Activated CD4-positive, CD25-positive, alpha-beta regulatory T cell treated with anti-CD3 and anti-CD28 coated beads, Interleukin-2, amount 50 U/mL, for 72 hours (primary cell): ENCODE measurements around the gene ALKBH1.
A peak's percentile ranks its signal among the peaks of the same experiment; 100 is the strongest.
"Not testable (repeated sequence)": the region's sequence is repeated elsewhere in the genome, so short reads cannot be mapped to it uniquely, and the experiment has no call there.

Experiments used
- DNase-seq: peaks from one replicate; pipeline ENCODE4 v3.0.0; 2021

ALKBH1 gene

DNA sequence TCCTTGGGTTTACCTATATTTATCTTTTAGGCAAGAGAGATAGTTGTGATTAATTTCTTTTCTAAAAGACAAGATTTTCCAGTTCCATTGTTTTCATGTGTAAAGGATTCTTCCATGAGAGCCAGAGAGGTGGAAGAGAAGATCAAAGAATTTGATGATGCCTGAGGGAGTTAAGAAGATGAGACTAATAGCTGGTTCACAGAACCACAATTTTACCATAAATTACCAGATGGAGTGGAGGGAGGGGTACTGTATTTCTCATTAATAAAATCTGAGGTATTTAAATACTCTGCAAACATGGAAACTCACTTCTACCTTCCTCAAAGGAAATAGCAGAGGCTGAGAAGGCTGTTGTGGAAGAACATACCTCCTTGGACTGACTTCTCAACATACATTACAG is 34.6 kb downstream of the ALKBH1 start:
- DNase-seq: no peak

DNA sequence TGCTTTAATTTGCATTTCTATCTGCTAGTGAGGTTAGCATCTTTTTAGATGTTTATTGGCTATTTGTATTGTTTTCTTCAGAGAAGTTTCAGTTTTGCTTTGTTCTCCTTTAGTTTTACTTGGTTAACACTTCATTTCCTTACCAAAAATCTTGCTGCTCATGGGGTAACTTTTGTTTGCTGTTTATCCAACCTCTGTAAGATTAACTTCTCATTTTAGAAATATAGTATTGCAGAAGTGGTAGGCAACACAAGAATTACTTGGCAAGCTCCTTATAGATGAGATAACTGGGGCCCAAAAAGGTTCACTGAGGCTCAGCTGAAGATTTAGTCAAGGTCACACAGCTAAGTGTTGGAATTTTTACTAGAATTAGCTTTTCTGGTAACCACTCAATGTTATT is 40.5 kb downstream of the ALKBH1 start:
- no peak for DNase-seq

DNA sequence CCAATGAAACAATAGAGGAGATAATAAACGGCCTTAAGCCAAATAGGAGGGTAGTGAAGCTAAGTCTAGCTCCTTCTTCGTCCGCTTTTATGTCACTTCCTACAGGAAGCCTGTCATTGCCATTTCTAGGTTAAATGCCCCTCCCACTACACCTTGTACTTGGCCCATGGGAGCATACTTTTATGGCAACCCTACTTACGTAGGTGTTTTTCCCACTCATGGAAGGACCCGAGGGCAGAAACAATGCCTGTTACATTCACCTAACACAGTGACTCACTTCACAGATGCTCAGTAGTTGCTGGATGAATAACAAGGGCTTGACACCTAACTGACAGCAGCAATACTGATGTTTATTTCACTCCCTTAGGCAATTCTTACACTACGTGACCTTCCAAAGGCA is 44.5 kb downstream of the ALKBH1 start:
- no peak for DNase-seq

DNA sequence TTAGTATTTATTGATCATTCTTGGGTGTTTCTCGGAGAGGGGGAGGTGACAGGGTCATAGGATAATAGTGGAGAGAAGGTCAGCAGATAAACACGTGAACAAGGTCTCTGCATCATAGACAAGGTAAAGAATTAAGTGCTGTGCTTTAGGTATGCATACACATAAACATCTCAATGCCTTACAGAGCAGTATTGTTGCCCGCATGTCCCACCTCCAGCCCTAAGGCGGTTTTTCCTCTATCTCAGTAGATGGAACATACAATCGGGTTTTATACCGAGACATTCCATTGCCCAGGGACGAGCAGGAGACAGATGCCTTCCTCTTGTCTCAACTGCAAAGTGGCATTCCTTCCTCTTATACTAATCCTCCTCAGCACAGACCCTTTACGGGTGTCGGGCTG is 46.3 kb downstream of the ALKBH1 start:
- DNase-seq: not testable (repeated sequence)

GRCh38 chr14:77660754-77661153 is 47.1 kb downstream of the ALKBH1 start:
- no peak for DNase-seq

- DNase-seq: no peak
Measured at GRCh38 chr14:77659831-77660230, 48.0 kb downstream of the ALKBH1 start.

- DNase-seq: no peak
Measured at GRCh38 chr14:77657280-77657679, 50.5 kb downstream of the ALKBH1 start.

- no peak for DNase-seq
Measured at GRCh38 chr14:77654001-77654441, 53.8 kb downstream of the ALKBH1 start.

DNA sequence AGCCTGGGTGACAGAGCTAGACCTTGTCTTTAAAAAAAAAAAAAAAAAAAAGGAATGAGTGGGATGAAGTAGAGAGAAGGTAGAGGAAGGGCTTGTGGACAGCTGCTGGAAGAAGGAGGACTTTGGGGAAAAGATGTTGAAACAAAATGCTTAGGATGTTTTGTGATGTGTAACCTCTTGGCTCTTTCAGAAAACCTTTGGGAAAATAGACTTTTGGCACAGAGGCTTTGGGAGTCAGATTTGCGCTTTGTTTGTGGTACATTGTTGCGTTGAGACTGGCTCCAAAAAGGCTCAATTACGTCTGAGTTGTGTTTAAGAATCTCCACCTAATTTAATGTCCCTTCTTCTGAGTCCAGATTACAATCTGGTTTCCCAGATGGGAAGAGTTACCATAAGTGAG is 58.5 kb downstream of the ALKBH1 start:
- DNase-seq: no peak

GRCh38 chr14:77648520-77649200 is 59.2 kb downstream of the ALKBH1 start:
- DNase-seq: no peak

- no peak for DNase-seq
Measured at GRCh38 chr14:77647853-77648252, 60.0 kb downstream of the ALKBH1 start.

DNA sequence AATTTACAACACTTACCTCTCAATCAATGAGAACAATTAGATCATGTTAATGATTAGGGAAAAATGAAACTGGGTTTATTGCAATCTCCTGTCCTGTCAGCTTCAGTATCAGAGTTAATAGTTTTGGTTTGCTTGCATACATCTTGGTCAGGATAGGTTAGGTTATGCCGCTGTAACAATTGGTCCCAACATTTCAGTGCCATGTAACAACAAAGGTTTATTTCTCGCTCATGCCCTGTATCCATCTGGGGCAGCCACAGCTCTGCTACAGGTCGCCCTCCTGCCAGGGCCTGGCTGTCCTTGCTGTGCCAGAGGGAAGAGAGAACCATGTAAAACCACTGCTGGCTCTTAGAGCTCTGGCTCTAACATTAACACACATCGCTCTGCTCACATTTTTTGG is 60.9 kb downstream of the ALKBH1 start:
- no peak for DNase-seq

DNA sequence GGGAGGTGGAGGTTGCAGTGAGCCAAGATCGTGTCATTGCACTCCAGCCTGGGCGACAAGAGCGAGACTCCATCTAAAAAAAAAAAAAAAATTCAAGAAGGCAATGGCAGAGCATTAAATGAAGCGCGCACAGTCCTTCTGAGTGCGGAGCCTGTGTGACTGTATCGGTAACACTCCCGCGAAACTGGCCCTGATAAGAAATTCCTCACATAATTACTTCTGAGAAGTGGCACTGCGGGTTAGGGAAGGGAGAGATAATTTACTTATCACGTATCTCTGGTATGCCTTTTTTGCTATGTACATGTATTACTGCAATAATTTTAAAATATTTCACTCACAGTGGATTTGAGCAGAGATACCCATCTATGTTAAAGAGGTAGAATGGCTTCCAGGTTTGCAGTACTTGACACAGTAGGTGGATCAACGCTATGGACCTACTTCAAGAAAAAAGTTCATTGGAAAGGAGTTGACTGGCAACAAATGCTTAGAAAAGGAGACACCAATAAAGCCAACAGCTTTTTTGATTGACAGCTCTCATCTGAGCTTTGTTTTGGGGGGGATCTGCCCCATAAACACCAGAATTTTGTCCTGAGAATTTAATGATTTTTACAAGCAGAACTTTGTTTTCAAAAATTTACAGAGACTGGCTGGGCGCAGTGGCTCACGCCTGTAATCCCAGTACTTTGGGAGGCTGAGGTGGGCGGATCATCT is 62.1 kb downstream of the ALKBH1 start:
- no peak for DNase-seq

- DNase-seq: no peak
Measured at GRCh38 chr14:77642407-77642806, 65.4 kb downstream of the ALKBH1 start.

DNA sequence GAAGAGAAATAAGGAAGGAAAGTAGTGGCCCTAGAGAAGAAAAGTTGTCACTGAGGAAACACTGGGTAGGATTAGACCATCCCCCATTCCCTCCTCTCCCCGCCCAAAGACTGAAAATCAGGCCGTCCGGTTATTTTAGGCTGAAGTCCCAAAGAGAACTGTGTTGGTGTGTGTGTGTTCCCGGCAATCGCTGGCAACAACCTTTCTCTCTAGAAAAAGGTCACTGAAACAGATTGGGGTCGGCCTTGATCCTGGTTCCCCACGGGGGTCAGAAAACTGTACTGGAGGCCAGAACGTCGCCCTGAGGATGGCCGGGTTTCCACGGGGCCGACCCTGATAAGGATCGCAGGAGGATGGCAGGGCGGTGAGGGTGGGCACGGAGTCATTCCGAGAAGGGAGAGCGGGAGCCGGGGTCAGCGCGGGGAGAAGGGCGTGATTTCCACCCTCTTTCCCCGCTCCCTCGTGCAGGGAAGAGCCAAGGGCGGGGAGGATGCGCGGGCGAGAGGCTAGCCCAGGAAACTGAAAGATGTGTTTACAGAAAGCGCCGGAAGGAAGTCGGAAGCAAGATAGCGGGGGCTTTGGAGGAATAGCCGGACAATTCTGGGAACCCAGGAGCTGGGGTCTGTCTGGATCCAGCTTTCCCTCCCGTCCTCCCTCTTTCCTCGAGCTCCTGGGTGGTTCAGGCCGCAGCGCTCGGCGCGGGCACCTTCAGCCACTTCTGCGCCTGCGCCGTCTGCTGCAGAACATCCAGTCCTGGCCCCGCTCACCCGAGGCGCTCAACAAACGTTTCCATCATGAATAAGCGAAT is 66.1 kb downstream of the ALKBH1 start:
- DNase-seq: peak; percentile 71

- no peak for DNase-seq
Measured at GRCh38 chr14:77640756-77641533, 66.9 kb downstream of the ALKBH1 start.

DNA sequence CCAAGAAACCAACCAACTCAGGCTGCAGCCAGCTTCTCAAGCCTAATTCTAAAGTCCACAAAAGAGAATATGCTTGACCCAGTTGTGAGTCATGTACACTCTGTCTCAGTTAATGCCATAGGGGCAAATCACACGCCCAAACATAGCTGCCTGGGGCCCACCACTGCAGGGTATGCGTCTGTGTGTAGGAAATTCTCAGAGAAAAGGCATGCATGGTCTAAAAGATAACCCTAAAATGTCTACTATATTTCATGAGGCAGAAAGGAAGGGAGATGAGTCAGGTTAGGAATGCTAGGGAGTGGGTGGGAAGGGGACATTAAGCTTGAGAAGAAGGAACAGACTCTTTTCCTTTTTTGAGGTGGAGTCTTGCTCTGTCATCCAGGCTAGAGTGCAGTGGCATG is 69.1 kb downstream of the ALKBH1 start:
- no peak for DNase-seq

DNA sequence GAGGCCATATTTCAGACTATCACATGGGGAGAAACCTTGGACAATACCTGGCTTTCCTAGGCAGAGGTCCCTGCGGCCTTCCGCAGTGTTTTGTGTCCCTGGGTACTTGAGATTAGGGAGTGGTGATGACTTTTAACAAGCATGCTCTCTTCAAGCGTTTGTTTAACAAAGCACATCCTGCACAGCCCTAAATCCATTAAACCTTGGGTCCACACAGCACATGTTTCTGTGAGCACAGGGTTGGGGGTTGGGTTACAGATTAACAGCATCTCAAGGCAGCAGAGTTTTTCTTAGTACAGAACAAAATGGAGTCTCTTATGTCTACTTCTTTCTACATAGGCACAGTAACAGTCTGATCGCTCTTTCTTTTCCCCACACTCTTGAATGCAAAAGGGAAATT is 72.0 kb downstream of the ALKBH1 start:
- DNase-seq: not testable (repeated sequence)

- not testable (repeated sequence) for DNase-seq
Measured at GRCh38 chr14:77635466-77635865, 72.4 kb downstream of the ALKBH1 start.

GRCh38 chr14:77630111-77630510 is 77.7 kb downstream of the ALKBH1 start:
- no peak for DNase-seq

DNA sequence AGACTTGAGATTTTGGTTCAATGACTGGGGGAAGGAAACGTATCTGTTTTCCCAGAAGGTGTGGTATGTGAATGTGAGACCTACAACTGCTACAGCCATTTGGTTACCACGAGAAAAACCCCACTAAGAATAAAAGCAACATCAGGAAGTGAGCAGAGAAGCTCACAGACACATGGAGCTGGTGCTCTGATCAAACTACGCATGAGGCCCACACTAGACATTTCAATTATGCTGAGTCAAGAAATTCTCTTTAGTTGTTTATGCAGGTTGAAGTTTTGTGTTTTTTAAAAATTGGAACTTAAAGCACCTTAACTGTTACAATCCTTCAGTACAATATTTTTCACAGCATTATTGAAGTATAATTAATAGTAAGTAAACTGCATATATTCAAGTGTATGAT is 82.5 kb downstream of the ALKBH1 start:
- DNase-seq: no peak

DNA sequence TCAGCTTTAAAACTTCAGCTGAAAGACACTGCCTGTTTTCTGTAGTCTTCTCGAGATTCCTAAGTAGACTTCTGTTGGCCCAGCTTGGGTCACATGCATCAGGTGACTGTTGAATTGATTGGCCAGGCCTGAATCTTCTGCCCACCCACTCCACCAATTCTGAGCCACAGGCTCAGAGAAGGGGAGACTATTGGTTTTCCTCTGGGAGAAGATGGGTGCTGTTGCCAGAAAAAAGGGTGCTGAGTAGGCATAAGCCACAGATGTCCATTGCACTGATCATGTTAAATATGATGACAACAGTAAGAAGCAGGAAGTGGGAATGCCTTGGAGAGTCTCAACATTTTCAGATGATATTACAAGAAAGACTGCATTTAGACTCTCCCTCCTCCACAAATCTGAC is 84.6 kb downstream of the ALKBH1 start:
- DNase-seq: no peak
